ENCODE data around the gene GMEB1.

Gene GMEB1

GRCh38 chr1:28751315-28752060 is 82.9 kb downstream of the GMEB1 start:
- H3K79me2 ChIP-seq (ENCODE audit: control insufficient read depth, insufficient read depth, low read length, unreplicated experiment): peaks cover 99% of the 10 kb centered on the region
- peak overlapping the region; percentile 57 for H3K27ac ChIP-seq (ENCODE audit: low read depth, low read length)
- no peak overlapping the region for H2AFZ ChIP-seq (ENCODE audit: low read length, unreplicated experiment)
- H3K4me1 ChIP-seq (ENCODE audit: control insufficient read depth, insufficient read depth, low read length, unreplicated experiment): peaks cover 49% of the 10 kb centered on the region
- H3K27me3 ChIP-seq (ENCODE audit: insufficient read depth, low read length): no peaks in the 10 kb centered on the region
- H3K36me3 ChIP-seq (ENCODE audit: insufficient read depth, low read length): 0 out of 2 replicates have a peak, but pooled peaks cover 4% of the 10 kb centered on the region
- H3K4me3 ChIP-seq (ENCODE audit: low read depth, low read length): peak overlapping the region; percentile 23; the same call in 1 of the 2 replicates

GRCh38 chr1:28755701-28756100 is 87.1 kb downstream of the GMEB1 start:
- no peak overlapping the region for H3K27ac ChIP-seq (ENCODE audit: low read depth, low read length)
- peaks cover 27% of the 10 kb centered on the region for H3K4me1 ChIP-seq (ENCODE audit: control insufficient read depth, insufficient read depth, low read length, unreplicated experiment)
- peaks cover 97% of the 10 kb centered on the region for H3K79me2 ChIP-seq (ENCODE audit: control insufficient read depth, insufficient read depth, low read length, unreplicated experiment)
- H3K4me3 ChIP-seq (ENCODE audit: low read depth, low read length): no peak overlapping the region
- H2AFZ ChIP-seq (ENCODE audit: low read length, unreplicated experiment): no peak overlapping the region
- peaks cover 12% of the 10 kb centered on the region for H3K36me3 ChIP-seq (ENCODE audit: insufficient read depth, low read length)
- H3K27me3 ChIP-seq (ENCODE audit: insufficient read depth, low read length): no peaks in the 10 kb centered on the region

GRCh38 chr1:28756846-28757245 is 88.3 kb downstream of the GMEB1 start:
- Histone ChIP-seq H3K79me2 (ENCODE audit: control insufficient read depth, insufficient read depth, low read length, unreplicated experiment) (peaks cover 95% of the 10 kb centered on the region), H3K4me1 (ENCODE audit: control insufficient read depth, insufficient read depth, low read length, unreplicated experiment) (peaks cover 17% of the 10 kb centered on the region), H3K27ac (ENCODE audit: low read depth, low read length) (no peak overlapping the region), H3K4me3 (ENCODE audit: low read depth, low read length) (no peak overlapping the region), H3K36me3 (ENCODE audit: insufficient read depth, low read length) (peaks cover 12% of the 10 kb centered on the region), H2AFZ (ENCODE audit: low read length, unreplicated experiment) (no peak overlapping the region), H3K27me3 (ENCODE audit: insufficient read depth, low read length) (no peaks in the 10 kb centered on the region)

GRCh38 chr1:28758420-28758819 is 89.8 kb downstream of the GMEB1 start:
- Histone ChIP-seq H3K4me1 (ENCODE audit: control insufficient read depth, insufficient read depth, low read length, unreplicated experiment) (peaks cover 11% of the 10 kb centered on the region), H3K36me3 (ENCODE audit: insufficient read depth, low read length) (peaks cover 12% of the 10 kb centered on the region), H3K27me3 (ENCODE audit: insufficient read depth, low read length) (no peaks in the 10 kb centered on the region), H3K79me2 (ENCODE audit: control insufficient read depth, insufficient read depth, low read length, unreplicated experiment) (peaks cover 85% of the 10 kb centered on the region), H2AFZ (ENCODE audit: low read length, unreplicated experiment) (no peak overlapping the region), H3K4me3 (ENCODE audit: low read depth, low read length) (no peak overlapping the region), H3K27ac (ENCODE audit: low read depth, low read length) (no peak overlapping the region)

- Histone ChIP-seq H3K27ac (ENCODE audit: low read depth, low read length) (no peak overlapping the region), H3K79me2 (ENCODE audit: control insufficient read depth, insufficient read depth, low read length, unreplicated experiment) (peaks cover 76% of the 10 kb centered on the region), H3K4me3 (ENCODE audit: low read depth, low read length) (no peak overlapping the region), H3K4me1 (ENCODE audit: control insufficient read depth, insufficient read depth, low read length, unreplicated experiment) (peaks cover 11% of the 10 kb centered on the region), H3K36me3 (ENCODE audit: insufficient read depth, low read length) (peaks cover 12% of the 10 kb centered on the region), H3K27me3 (ENCODE audit: insufficient read depth, low read length) (no peaks in the 10 kb centered on the region), H2AFZ (ENCODE audit: low read length, unreplicated experiment) (no peak overlapping the region)
These were observed 90.7 kb downstream of the GMEB1 start for GRCh38 chr1:28759257-28759656.

- Histone ChIP-seq H2AFZ (ENCODE audit: low read length, unreplicated experiment) (no peak overlapping the region), H3K27me3 (ENCODE audit: insufficient read depth, low read length) (no peaks in the 10 kb centered on the region), H3K4me1 (ENCODE audit: control insufficient read depth, insufficient read depth, low read length, unreplicated experiment) (peaks cover 3% of the 10 kb centered on the region), H3K27ac (ENCODE audit: low read depth, low read length) (no peak overlapping the region), H3K79me2 (ENCODE audit: control insufficient read depth, insufficient read depth, low read length, unreplicated experiment) (peaks cover 74% of the 10 kb centered on the region), H3K4me3 (ENCODE audit: low read depth, low read length) (no peak overlapping the region), H3K36me3 (ENCODE audit: insufficient read depth, low read length) (peaks cover 16% of the 10 kb centered on the region)
These were observed 92.6 kb downstream of the GMEB1 start for GRCh38 chr1:28761189-28761588.

GRCh38 chr1:28766532-28767183 is 98.1 kb downstream of the GMEB1 start:
- H2AFZ ChIP-seq (ENCODE audit: low read length, unreplicated experiment): no peak overlapping the region

More at GRCh38 chr1:28766532-28767183, 98.1 kb downstream of the GMEB1 start:
- no peak overlapping the region for H3K27ac ChIP-seq (ENCODE audit: low read depth, low read length)
- peaks cover 16% of the 10 kb centered on the region for H3K36me3 ChIP-seq (ENCODE audit: insufficient read depth, low read length)
- H3K79me2 ChIP-seq (ENCODE audit: control insufficient read depth, insufficient read depth, low read length, unreplicated experiment): peaks cover 34% of the 10 kb centered on the region
- H3K4me3 ChIP-seq (ENCODE audit: low read depth, low read length): no peak overlapping the region
- no peaks in the 10 kb centered on the region for H3K27me3 ChIP-seq (ENCODE audit: insufficient read depth, low read length)
- no peaks in the 10 kb centered on the region for H3K4me1 ChIP-seq (ENCODE audit: control insufficient read depth, insufficient read depth, low read length, unreplicated experiment)

Data from ACC112 (cell line).